Lower leg skin (tissue), 3 donors: Measurements from ENCODE around the gene CIP2A.

Experiments
- CTCF ChIP-seq, 3 donors: fragments of 450-650 bp; IDR thresholded peaks; one replicate each; pipeline ENCODE4 v1.5.1; 2016; ENCODE audit warnings: antibody characterized with exemption in 3 of 3, mild to moderate bottlenecking in 3 of 3, moderate library complexity in 2 of 3
- POLR2A ChIP-seq, 2 donors: fragments of 450-650 bp; IDR thresholded peaks; one replicate each; pipeline ENCODE4 v1.6.1; 2016 to 2017; ENCODE audit warnings: antibody characterized with exemption in 2 of 2, mild to moderate bottlenecking in 1 of 2, moderate library complexity in 1 of 2

- TF ChIP-seq CTCF (IDR thresholded peaks at IDR 0.05) (no peak), POLR2A (IDR thresholded peaks at IDR 0.05) (no peak)
Observed at GRCh38 chr3:108595321-108595720, 6.1 kb upstream of the CIP2A start.
